NCI-H2227 (cell line): ENCODE measurements around the gene VCX2.
"Not testable (repeated sequence)": the region's sequence is repeated elsewhere in the genome, so short reads cannot be mapped to it uniquely, and the experiment has no call there.

ENCODE experiments used
- DNase-seq: peaks from one replicate; lab custom pipeline; 2025; ENCODE audit not compliant: unreplicated experiment; lab: John Stamatoyannopoulos, UW

VCX2 gene

GRCh38 chrX:8122538-8122937 is 48.5 kb downstream of the VCX2 start:
- DNase-seq = no peak

- DNase-seq = not testable (repeated sequence)
Measured at GRCh38 chrX:8121391-8121790, 49.7 kb downstream of the VCX2 start.
